Stimulated activated CD4-positive, alpha-beta T cell treated with anti-CD3 and anti-CD28 coated beads, TNF-alpha, amount 100 ng/mL, for 1 hour (primary cell): ENCODE results near the gene GTSE1.

Experiments used
- DNase-seq, 3 donors: peaks; one replicate each; pipeline ENCODE4 v3.0.0-alpha.2; 2020; ENCODE audit warnings: low read depth in 3 of 3, low spot score in 1 of 3

The GTSE1 gene

DNA sequence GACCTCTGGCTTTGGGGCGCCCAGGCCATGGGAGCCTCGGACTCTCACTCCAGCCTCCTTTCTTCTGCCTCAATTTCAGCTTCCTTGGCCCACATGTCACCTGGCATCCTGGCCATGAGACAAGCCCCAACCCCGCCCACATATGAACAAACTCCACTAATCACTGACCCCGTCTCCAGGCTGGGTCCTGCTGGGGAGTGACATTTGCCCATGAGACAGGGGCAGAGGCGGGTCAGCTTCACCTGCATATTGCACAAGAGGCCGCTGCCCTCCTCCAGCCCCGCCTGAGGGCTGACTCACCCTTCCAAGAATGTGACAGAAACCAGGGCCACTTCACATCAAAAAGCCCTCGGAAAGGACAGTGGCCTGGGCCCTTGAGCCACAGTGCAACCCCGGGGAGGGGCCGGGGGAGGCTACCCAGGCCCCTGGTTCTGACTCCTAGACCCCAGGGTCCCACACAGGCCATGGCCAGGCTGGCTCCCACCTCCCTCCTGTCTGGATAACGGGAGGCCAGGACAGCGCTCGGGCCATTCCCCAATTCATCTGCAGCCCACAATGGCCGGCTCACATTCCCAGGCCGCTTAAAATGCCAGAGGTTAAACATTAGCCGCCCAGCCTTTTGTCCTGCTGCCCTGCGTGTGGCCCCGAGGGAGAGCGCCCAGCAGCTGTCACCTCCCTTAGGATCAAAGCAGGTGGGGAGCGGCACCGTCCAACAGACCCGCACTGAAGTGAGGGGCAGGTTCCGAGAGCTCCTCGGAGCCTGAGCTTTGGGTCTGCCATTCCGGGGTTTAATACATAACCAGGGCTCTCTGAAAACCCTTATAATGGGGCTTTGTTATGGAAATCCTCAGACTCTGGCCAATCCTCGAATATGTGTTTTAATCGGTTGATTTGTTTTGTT, 81.1 kb downstream of the GTSE1 start:
- no peak for DNase-seq

DNA sequence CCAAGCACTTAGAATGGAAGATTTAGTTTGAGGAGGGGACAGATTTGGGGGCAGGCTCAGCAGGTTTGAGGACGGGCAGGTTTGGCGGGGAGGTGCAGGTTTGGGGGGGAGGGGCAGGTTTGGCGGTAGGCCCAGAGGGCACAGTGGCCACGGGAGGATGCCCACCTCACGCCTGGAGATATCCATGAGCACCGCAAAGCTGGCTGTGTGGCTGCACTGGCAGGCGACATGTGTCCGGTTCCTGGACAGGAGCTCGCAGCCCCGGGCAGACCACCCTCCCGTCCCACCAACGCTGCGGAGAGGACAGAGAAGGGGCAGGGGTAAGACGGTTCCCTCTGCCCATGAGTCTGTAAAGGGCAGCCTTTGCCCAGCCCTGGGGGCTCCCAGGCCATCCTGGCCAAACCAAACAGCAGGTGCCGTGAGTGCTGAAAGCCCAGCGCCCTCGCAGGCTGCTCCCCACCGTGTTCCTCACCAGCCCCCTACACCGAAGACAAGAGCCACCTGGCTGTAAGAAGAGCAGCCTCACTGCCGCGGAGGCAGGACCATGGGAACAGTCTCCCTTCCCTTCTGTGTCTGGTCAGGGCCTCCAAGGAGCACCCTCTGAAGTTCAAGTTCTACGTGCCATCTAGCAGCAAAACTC, 81.9 kb downstream of the GTSE1 start:
- no peak for DNase-seq

DNA sequence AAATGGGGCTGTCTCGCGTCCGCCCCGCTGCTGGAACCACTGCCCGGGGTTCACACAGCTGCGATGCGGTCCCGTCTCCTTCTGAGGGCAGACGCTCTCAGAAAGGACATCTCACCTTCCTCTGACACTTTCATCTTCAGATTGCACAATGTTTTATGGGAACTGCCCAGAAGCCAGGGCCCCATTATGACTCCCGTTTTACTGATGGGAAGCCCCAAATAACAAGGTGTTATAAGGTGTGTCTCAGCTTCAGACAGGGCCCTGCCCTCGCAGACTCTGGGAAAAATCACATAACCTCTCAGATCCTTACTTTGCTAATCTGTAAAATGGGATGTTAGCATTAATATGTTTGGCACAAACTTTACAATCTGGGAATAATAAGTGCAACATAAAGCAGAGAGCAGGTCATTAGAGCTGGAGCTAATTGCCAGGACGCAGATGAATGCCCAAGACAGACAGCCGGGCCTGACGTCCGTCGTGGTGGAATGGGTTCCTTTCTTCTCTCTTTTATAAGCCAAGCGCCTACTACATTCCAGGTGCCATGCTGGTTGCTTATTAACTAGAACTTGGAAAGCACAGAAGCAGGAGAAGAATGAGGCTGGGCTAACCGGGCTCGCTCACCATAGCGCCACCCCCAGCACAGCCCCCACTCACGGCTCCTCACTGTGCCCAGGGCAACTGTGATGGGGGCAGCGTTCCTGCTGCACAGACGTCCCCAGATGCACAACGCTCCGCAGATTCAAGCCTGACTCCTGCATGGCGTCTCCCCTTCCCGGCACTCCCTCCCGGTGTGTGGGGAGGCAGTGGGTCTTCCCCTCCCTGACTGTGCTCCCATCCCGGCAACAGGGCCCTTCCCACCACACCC, 82.6 kb downstream of the GTSE1 start:
- DNase-seq: no peak

DNA sequence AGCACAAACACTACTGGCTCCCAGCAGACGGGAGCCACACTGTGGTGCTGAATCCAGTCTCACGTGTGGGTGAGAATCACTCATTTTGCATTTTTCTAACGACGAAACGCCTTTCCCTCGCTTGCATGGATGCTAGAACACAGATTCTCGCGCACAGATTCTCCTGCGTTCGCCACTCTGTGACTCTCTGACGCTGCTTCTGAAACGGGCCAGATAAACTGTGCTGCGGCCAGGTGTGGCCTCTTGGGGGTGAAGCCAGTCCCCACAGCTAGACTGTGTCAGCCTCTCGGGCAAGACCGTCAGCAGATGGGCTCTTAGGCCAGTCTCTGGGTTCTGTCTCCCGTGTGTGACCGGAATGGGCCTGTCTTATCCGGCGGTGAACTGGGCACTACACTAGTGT, 83.4 kb downstream of the GTSE1 start:
- no peak for DNase-seq
